B cell (primary cell): ENCODE measurements around the gene OFD1.

Source experiments
- EZH2 ChIP-seq: IDR thresholded peaks from 2 replicates; pipeline ENCODE4 v1.6.1; 2012; ENCODE audit warnings: borderline replicate concordance, low read depth, mild to moderate bottlenecking, moderate library complexity, low read length; ENCODE audit not compliant: insufficient read depth, poor library complexity, severe bottlenecking
- TF ChIP-seq, protein P1 (sequence below): fragments of 200-600 bp; IDR thresholded peaks from one replicate; pipeline ENCODE4 v1.8.0; 2022; ENCODE audit warnings: antibody characterized with exemption, mild to moderate bottlenecking

GRCh38 chrX:13703135-13703534 lies 31.4 kb upstream of the OFD1 start:
- TF ChIP-seq, protein P1, sequence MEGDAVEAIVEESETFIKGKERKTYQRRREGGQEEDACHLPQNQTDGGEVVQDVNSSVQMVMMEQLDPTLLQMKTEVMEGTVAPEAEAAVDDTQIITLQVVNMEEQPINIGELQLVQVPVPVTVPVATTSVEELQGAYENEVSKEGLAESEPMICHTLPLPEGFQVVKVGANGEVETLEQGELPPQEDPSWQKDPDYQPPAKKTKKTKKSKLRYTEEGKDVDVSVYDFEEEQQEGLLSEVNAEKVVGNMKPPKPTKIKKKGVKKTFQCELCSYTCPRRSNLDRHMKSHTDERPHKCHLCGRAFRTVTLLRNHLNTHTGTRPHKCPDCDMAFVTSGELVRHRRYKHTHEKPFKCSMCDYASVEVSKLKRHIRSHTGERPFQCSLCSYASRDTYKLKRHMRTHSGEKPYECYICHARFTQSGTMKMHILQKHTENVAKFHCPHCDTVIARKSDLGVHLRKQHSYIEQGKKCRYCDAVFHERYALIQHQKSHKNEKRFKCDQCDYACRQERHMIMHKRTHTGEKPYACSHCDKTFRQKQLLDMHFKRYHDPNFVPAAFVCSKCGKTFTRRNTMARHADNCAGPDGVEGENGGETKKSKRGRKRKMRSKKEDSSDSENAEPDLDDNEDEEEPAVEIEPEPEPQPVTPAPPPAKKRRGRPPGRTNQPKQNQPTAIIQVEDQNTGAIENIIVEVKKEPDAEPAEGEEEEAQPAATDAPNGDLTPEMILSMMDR: no peak
- TF ChIP-seq EZH2: no peak
